ENCODE results near the gene F10.
"Not testable (repeated sequence)": the region's sequence is repeated elsewhere in the genome, so short reads cannot be mapped to it uniquely, and the experiment has no call there.

F10 gene

DNA sequence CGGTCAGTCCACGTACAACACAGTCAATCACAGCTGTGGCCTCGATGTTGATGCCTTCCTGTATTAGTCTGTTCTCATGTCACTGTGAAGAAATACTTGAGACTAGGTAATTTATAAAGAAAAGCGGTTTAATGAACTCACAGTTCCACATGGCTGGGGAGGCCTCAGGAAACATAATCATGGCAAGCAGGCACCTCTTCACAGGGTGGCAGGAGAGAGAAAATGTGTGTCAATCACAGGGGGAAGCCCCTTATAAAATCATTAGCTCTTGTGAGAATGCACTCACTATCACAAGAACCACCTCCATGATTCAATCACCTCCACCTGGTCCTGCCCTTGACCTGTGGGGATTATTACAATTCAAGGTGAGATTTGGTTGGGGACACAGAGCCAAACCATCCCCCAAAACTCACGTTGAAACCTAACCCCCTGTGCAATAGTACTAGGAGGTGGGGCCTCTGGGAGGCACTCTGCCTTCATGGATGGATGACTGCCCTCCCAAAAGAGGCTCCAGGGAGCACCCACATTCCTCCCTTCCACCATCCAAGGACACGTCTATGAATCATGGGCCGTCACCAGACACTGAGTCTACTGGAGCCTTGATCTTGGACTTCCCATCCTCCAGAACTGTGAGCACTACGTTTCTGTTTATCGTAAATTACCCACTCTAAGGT, 33.5 kb downstream of the F10 start:
- no peak for DNase-seq

DNA sequence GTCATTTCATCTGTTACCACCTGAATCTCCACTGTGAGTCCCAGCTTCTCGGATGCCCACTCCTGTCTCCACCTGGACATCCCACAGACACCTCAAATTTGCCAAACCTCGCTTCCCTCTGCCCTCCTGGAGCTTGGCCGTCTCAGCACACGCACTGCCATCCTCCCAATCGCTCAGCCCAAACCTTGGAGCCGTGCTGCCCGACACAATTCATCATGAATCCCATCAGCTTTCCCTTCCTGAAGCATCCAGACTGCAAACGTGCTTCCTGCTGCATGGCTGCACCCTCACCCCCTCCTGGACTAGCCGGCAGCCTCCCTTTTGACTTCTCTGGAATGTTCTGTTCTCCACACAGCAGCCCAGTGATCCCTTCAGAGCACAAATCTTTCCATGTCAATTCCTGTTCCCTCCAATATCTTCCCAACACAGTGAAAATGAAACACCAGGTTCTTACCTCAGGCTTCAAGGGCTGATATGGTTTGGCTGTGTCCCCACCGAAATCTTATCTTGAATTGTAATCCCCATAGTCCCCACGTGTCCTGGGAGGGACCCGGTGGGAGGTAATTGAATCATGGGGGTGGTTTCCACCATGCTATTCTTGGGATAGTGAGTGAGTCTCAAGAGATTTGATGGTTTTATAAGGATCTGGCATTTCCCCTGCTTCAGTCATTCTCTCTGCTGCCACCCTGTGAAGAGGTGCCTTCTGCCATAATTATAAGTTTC, 34.8 kb downstream of the F10 start:
- no peak for DNase-seq

GRCh38 chr13:113157929-113158747, 35.5 kb downstream of the F10 start, which contains the start of gene PROZ:
PROZ (plus strand) TSS chr13:113158648; CDS start chr13:113158661, 13 bp downstream.
- DNase-seq: peak in 1 of 3 experiments; percentile 19

- DNase-seq: no peak
Measured at GRCh38 chr13:113158946-113159345, 36.3 kb downstream of the F10 start.

GRCh38 chr13:113159701-113160100, 37.1 kb downstream of the F10 start:
- no peak for DNase-seq

DNA sequence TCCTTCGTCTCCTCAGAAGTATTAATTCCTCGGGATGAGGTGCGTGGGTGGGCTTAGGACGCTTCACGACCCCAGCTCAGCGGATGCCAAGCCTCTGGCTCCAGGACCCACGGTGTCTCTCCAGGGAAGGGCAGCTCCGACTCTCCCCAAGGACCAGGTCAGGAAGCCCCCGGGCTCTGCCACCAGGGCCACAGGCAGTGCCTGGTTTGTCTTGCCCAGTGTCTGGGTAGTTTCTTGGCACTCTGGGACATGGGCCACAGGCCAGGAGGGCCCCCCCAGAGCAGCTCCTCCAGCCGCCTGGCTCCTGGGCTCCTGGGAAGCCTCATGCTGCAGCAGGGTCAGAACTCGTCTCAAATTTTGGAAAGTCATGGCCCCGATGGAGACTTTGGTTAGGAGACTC, 38.4 kb downstream of the F10 start:
- no peak for DNase-seq

DNA sequence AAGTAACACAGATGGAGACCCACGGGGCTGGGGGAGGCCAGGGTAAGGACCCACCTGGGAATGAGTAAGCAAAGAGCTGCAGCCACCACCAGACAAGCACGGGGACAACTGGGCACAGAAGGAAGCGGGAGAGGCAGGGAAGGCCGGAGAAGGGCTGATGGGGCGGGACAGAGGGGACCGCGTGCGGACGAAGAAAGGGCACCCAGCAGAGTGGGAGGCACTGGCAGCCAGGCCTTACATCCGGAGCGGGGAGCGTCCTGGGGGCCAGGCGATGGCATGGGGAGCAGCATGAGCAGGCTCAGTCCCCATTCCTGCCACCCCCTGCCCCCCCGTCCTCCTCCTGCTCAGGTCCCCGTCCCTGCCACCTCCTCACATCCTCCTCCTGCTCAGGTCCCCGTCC, 38.8 kb downstream of the F10 start:
- DNase-seq: peak in 2 of 3 experiments; percentile 24 to 43

DNA sequence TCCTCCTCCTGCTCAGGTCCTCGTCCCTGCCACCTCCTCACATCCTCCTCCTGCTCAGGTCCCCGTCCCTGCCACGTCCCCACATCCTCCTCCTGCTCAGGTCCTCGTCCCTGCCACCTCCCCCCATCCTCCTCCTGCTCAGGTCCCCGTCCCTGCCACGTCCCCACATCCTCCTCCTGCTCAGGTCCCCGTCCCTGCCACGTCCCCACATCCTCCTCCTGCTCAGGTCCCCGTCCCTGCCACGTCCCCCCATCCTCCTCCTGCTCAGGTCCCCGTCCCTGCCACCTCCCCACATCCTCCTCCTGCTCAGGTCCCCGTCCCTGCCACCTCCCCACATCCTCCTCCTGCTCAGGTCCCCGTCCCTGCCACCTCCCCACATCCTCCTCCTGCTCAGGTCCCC, 39.4 kb downstream of the F10 start:
- not testable (repeated sequence) for DNase-seq

- peak in 2 of 3 experiments; percentile 62 to 69 for DNase-seq
Measured at GRCh38 chr13:113162783-113163685, 40.4 kb downstream of the F10 start.

GRCh38 chr13:113164492-113164891, 41.9 kb downstream of the F10 start:
- no peak for DNase-seq

DNA sequence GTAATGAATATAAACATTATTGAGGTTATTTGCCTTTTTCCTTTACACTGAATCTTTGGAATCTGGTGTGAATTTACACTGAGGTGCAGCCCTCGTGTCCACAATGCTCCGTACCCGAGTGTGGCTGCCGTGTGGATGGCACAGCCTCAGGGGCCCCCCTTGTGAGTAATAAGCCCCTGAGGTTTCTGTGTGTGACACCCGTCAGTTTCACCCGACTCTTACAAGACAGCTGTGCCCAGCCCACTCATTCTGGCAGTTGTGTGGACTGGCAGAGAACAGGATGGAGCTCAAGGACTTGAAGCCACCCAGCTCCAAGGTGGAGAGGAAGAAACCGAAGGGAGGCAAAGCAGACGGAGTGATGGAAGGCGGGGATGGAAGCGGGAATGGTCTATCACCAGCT, 43.7 kb downstream of the F10 start:
- no peak for DNase-seq

GRCh38 chr13:113166681-113167080, 44.1 kb downstream of the F10 start:
- peak in 1 of 3 experiments; percentile 13 for DNase-seq

DNA sequence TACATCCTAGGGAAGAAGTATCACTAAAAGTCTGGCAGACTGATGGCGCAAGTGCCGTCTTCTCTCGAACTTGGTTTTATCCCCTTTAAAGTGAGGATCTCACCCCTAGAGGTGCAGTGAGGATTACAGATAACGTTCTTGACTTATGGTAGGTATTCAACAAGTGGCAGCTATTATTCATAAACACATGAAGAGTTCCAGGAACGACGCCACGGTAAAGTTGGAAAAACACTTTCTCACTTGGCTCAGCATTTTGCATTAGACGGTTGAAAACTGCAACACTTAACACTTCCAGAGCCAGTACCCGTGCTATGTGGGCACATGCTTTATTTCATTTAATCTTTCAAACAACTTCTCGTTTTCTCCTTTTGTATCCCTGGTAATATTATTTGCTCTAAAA, 44.6 kb downstream of the F10 start:
- DNase-seq: no peak

- no peak for DNase-seq
Measured at GRCh38 chr13:113167575-113167974, 45.0 kb downstream of the F10 start.

DNA sequence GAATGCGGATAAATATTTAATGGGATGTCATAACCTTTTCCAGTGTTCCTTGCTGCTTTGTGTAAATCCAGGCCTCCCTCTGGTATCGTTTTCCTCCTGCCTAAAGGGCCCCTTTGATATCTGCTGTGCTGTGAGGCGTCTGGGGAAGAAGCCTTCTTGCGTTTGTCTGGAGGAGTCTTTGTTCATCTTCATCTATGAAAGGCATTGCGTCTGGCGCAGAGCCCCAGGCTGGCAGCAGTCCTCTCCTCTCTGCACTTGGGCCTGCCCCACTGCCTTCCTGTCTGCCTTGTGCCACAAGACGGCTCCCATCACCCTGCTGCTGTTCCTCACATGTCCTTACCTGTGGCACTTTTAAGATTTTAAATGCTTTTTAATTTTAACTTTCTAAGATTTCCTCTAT, 45.6 kb downstream of the F10 start:
- no peak for DNase-seq

- DNase-seq: peak in 2 of 3 experiments; percentile 46 to 62
Measured at GRCh38 chr13:113169277-113170272, 47.0 kb downstream of the F10 start.

DNA sequence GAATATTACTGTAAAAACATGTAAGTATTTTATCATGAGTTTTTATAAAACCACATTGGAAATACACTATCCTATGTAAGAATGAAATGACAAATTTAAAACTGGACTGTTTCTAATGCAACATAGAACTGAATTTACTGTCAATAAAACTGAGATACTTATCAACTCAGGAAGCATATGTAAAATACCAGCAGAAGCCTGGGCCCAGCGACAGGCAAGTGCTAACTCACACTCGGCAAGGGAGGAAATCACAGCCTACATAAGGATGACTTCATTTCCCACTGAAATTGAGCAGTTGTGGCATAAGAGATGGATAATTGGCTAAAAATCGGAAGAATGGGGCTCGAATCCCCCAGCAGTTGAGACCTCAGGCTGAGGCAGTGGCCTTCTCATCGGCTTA, 47.9 kb downstream of the F10 start:
- DNase-seq: no peak

DNA sequence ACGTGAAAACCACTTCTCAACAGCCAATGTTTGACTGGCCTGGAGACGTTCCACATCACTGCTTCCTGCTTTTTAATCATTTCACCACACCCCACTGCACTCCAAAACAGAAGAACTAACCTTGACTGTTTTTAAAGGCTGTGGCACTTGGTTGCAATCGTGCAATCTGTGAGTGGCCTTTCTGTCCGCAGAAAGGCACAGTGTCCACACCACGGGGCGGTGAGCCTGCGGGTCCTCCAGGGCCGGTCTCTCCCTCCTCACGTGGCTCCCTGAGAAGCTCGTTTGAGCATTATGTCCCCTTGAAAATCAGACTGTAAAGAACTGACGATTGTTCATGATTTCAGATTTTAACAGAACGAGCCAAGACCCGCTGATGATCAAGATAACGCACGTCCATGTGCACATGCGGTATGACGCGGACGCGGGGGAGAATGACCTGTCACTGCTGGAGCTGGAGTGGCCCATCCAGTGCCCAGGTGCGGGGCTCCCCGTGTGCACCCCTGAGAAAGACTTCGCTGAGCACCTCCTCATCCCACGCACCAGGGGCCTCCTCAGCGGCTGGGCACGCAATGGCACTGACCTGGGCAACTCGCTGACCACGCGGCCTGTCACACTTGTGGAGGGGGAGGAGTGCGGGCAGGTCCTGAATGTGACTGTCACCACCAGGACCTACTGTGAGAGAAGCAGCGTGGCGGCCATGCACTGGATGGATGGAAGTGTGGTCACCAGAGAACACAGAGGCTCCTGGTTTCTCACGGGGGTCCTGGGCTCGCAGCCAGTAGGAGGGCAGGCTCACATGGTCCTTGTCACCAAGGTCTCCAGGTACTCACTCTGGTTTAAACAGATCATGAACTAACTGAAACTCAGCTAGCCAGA, 48.9 kb downstream of the F10 start:
- peak in 1 of 3 experiments; percentile 45 for DNase-seq

DNA sequence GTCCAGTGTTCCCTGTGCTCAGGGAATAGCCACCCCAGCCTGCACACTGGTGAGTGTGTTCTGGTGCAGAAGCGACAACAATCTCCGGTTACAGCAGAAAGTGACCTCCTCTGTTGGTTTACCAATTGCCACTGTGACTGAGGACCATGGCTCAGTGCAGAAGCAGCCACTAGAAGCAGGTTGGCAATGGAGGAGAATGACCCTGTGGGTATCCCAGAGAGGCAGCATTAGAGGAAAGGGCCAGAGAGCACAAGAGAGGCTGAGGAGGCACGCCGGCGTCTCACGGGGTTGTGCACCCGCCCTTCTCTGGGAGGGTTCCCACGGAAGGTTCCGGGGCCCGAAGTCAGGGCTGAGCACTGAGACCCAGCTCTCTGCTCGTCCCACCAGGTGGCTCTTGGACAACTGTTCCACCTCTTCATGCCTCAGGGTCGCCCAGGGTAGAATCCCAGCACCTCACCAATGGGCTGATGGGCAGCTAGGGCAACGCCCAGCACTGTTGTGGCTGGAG, 49.9 kb downstream of the F10 start:
- no peak for DNase-seq

- DNase-seq: no peak
Measured at GRCh38 chr13:113176280-113176679, 53.7 kb downstream of the F10 start.

Data from NCI-H1417 (cell line).